Mucosa of descending colon (tissue), 3 donors: ENCODE data around the gene CDC42BPB. TPM values are rescaled to one million over a fixed set of nuclear protein-coding genes. Genes with fewer than 3 reads are reported as not detected.

ENCODE experiments used
- ATAC-seq: fragments of 200-7000 bp; cut with Tn5 transposase; one replicate; pipeline ENCODE4 v1.9.1; 2020; ENCODE audit warnings: mild to moderate bottlenecking, moderate library complexity
- DNase-seq, 3 donors: peaks; one replicate each; pipeline ENCODE4 v3.0.0-alpha.2; 2020
- H3K36me3 ChIP-seq: fragments of 200-600 bp; one replicate; pipeline ENCODE4 v1.8.0; 2021; ENCODE audit warnings: low read depth, mild to moderate bottlenecking
- H3K4me1 ChIP-seq: fragments of 200-600 bp; one replicate; pipeline ENCODE4 v1.8.0; 2021; ENCODE audit warnings: low read depth, mild to moderate bottlenecking
- H3K4me3 ChIP-seq: fragments of 200-600 bp; one replicate; pipeline ENCODE4 v1.8.0; 2021; ENCODE audit warnings: mild to moderate bottlenecking
- H3K9me3 ChIP-seq: fragments of 200-600 bp; one replicate; pipeline ENCODE4 v1.8.0; 2021; ENCODE audit warnings: mild to moderate bottlenecking
- CTCF ChIP-seq: fragments of 200-600 bp; IDR thresholded peaks from one replicate; pipeline ENCODE4 v1.8.0; 2022; ENCODE audit warnings: antibody characterized with exemption, mild to moderate bottlenecking
- intact Hi-C, 2 donors: fragments of 100-400 bp; cut with DNase I in 1 of 2; cut with micrococcal nuclease in 1 of 2; formaldehyde crosslinking; loops; one replicate each; pipeline versions ENCODE4 v1.11.0 to v1.11.1; 2022; cut with DNase I, micrococcal nuclease
- total RNA-seq, 3 donors: library from RNA; stranded (reverse); fragmentation: NEBNext Ultra II Directional in 2 of 3; extraction: Animal tissue kit (Norgen Biotek cat#: 25700) in 2 of 3; gene quantifications; one replicate each; pipeline versions ENCODE4 v1.2.1 to v1.2.4, GENCODE V29; 2021 to 2023
- donor health status: DM: no; HTN: no; CAD: no; lungs with moderate emphysema.
- donor health status: DM: no; HTN: no; CAD: no.
- donor health status: DM: no; HTN: yes; CAD: no.

The CDC42BPB gene
- total RNA-seq, 3 donors from 2014 or later: 77.6 to 106 (median 84.4) TPM

- DNase-seq: no peak
- intact Hi-C loops: no loop called here
- H3K36me3 ChIP-seq: no peaks in the 10 kb centered on the region
- H3K4me1 ChIP-seq: no peaks in the 10 kb centered on the region
- no peaks in the 10 kb centered on the region for H3K9me3 ChIP-seq
- no peak for ATAC-seq
- no peak for TF ChIP-seq CTCF
- H3K4me3 ChIP-seq: no peak overlapping the region
These were observed 49.8 kb downstream of the CDC42BPB start for GRCh38 chr14:103007555-103007954.

GRCh38 chr14:103006991-103007520 is 50.3 kb downstream of the CDC42BPB start:
- DNase-seq (no peak), ATAC-seq (no peak)
- no peaks in the 10 kb centered on the region for H3K36me3 ChIP-seq
- no peaks in the 10 kb centered on the region for H3K9me3 ChIP-seq
- no peak for TF ChIP-seq CTCF
- H3K4me3 ChIP-seq: no peak overlapping the region
- intact Hi-C loops: no loop called here
- no peaks in the 10 kb centered on the region for H3K4me1 ChIP-seq

- Histone ChIP-seq H3K4me1 (no peaks in the 10 kb centered on the region), H3K4me3 (no peak overlapping the region), H3K9me3 (no peaks in the 10 kb centered on the region), H3K36me3 (no peaks in the 10 kb centered on the region)
- intact Hi-C loops: no loop called here
- ATAC-seq (no peak), DNase-seq (no peak)
- no peak for TF ChIP-seq CTCF
These were observed 51.2 kb downstream of the CDC42BPB start for GRCh38 chr14:103006106-103006505.

- no peak for TF ChIP-seq CTCF
- intact Hi-C loops: no loop called here
- ATAC-seq (no peak), DNase-seq (no peak)
- no peak overlapping the region for H3K4me3 ChIP-seq
- no peaks in the 10 kb centered on the region for H3K36me3 ChIP-seq
- H3K4me1 ChIP-seq: no peaks in the 10 kb centered on the region
- no peaks in the 10 kb centered on the region for H3K9me3 ChIP-seq
These were observed 53.5 kb downstream of the CDC42BPB start for GRCh38 chr14:103003850-103004249.

- Histone ChIP-seq H3K4me3 (no peak overlapping the region), H3K4me1 (no peaks in the 10 kb centered on the region), H3K36me3 (no peaks in the 10 kb centered on the region), H3K9me3 (no peaks in the 10 kb centered on the region)
- ATAC-seq: no peak
- no peak for TF ChIP-seq CTCF
- intact Hi-C loops: no loop called here
- DNase-seq: no peak
These were observed 54.1 kb downstream of the CDC42BPB start for GRCh38 chr14:103003351-103003615.
